Activated naive CD4-positive, alpha-beta T cell treated with anti-CD3 and anti-CD28 coated beads, Interleukin-2, amount 50 U/mL, for 16 hours (primary cell): ENCODE measurements around the gene GCG.

Experiments used
- DNase-seq: peaks from one replicate; pipeline ENCODE4 v3.0.0-alpha.2; 2020

Gene GCG

GRCh38 chr2:162152147-162152546 lies at the start of gene GCG:
TSS of gene GCG (minus strand) at chr2:162152247. CDS start at chr2:162149178, 3,069 bp downstream.
- DNase-seq = no peak

GRCh38 chr2:162200636-162201035 lies 48.6 kb upstream of the GCG start:
- DNase-seq = no peak

GRCh38 chr2:162199913-162200312 lies 47.9 kb upstream of the GCG start:
- no peak for DNase-seq

GRCh38 chr2:162198239-162198638 lies 46.2 kb upstream of the GCG start:
- no peak for DNase-seq

GRCh38 chr2:162197069-162197825 lies 45.2 kb upstream of the GCG start:
- DNase-seq = no peak

- DNase-seq = no peak
These were observed 44.6 kb upstream of the GCG start for GRCh38 chr2:162196638-162197037.

- no peak for DNase-seq
These were observed 36.4 kb upstream of the GCG start for GRCh38 chr2:162188451-162188850.

GRCh38 chr2:162185541-162186232 lies 33.6 kb upstream of the GCG start:
- DNase-seq = no peak

- no peak for DNase-seq
These were observed 32.9 kb upstream of the GCG start for GRCh38 chr2:162184821-162185450.

GRCh38 chr2:162184359-162184758 lies 32.3 kb upstream of the GCG start:
- no peak for DNase-seq

- no peak for DNase-seq
These were observed 30.3 kb upstream of the GCG start for GRCh38 chr2:162182395-162182794.

GRCh38 chr2:162177301-162177700 lies 25.3 kb upstream of the GCG start:
- DNase-seq = no peak

- DNase-seq = no peak
These were observed 23.7 kb upstream of the GCG start for GRCh38 chr2:162175714-162176113.

GRCh38 chr2:162174746-162175145 lies 22.7 kb upstream of the GCG start:
- DNase-seq = no peak

GRCh38 chr2:162172802-162173370 lies 20.8 kb upstream of the GCG start:
- no peak for DNase-seq

- DNase-seq = no peak
These were observed 14.7 kb upstream of the GCG start for GRCh38 chr2:162166745-162167144.

- DNase-seq = no peak
These were observed 14.1 kb upstream of the GCG start for GRCh38 chr2:162166174-162166573.

GRCh38 chr2:162164802-162165201 lies 12.8 kb upstream of the GCG start:
- DNase-seq = no peak

- no peak for DNase-seq
These were observed 7.4 kb upstream of the GCG start for GRCh38 chr2:162159446-162159845.

GRCh38 chr2:162156149-162156548 lies 4.1 kb upstream of the GCG start:
- DNase-seq = no peak

GRCh38 chr2:162155093-162155492 lies 3.0 kb upstream of the GCG start:
- no peak for DNase-seq

- peak; percentile 62 for DNase-seq
These were observed 1.7 kb upstream of the GCG start for GRCh38 chr2:162153608-162154224.

GRCh38 chr2:162149940-162150339 lies 2.1 kb downstream of the GCG start:
- DNase-seq = no peak
